Measurements from ENCODE around the gene GMCL2. TPM values are rescaled to one million over a fixed set of nuclear protein-coding genes. Genes with fewer than 3 reads are reported as not detected.

Gene GMCL2
- total RNA-seq, 2 donors from 2014 or later, result not detected

DNA sequence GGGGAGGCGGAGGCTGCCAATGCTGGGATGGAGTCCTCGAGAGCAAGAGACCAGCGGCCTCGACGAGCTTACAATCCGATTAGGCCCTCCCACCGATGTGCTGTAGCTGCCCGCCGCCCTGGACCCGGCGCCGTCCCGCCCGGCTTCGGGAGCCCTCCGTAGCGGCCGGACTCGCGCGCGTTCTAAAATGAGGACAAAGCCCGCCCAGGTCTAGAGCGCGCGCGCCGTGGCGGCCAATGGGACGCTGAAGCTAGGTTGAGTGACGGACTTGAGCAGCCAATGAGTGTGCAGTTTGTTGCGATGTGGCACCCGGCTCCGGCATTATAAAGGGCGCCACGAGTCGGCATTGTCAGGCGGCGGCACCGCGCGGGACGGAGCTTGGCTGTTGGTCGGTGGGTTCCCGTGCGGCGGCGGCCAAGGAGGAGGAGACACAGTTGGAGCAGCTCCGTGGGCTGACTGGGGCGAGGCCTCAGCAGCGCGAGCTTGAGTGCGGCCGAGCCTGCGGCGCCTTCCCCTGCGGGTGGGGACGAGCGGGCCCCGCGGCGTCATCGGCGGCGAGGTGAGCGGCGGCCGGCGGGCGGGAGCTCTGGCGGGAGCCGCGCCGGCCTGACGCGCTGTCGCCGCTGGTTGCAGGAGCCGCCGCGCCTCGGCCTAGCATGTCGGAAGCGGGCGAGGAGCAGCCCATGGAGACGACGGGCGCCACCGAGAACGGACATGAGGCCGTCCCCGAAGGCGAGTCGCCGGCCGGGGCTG, 17.2 kb upstream of the GMCL2 start, which contains the start of gene HNRNPAB:
TSS of gene HNRNPAB (plus strand) at position 352 of the 753 bp plus-strand sequence. CDS start at position 657, 305 bp downstream.
- Histone ChIP-seq H3K4me3 (peak within 1 kb of the TSS; percentile 26 to 76), H3K36me3 (replicated peaks in 1 of 2; ENCODE audit: insufficient read depth in 1 of 2, low read depth in 2 of 2) (peaks cover 0 to 10% of the 10 kb centered on the region in 2 donors), H3K27ac (peak within 1 kb of the TSS; percentile 81 to 95 (median 88)), H3K27me3 (no peaks in the 10 kb centered on the region), H3K4me1 (peaks cover 27% of the 10 kb centered on the region), H3K9me3 (no peaks in the 10 kb centered on the region)
- DNase-seq, result peak; percentile 96 to 97 (median 96)
- TF ChIP-seq, protein P1, sequence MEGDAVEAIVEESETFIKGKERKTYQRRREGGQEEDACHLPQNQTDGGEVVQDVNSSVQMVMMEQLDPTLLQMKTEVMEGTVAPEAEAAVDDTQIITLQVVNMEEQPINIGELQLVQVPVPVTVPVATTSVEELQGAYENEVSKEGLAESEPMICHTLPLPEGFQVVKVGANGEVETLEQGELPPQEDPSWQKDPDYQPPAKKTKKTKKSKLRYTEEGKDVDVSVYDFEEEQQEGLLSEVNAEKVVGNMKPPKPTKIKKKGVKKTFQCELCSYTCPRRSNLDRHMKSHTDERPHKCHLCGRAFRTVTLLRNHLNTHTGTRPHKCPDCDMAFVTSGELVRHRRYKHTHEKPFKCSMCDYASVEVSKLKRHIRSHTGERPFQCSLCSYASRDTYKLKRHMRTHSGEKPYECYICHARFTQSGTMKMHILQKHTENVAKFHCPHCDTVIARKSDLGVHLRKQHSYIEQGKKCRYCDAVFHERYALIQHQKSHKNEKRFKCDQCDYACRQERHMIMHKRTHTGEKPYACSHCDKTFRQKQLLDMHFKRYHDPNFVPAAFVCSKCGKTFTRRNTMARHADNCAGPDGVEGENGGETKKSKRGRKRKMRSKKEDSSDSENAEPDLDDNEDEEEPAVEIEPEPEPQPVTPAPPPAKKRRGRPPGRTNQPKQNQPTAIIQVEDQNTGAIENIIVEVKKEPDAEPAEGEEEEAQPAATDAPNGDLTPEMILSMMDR (IDR thresholded peaks at IDR 0.05), result no peak
- TF ChIP-seq POLR2A (IDR thresholded peaks at IDR 0.05), result peak; percentile 100
- intact Hi-C loops (cut with DNase I), result loop anchor here (10.0 kb wide), 1 partner anchor 80 kb away; no protein-coding TSS in a partner anchor
- peak; percentile 95 for ATAC-seq
- WGBS, 2 donors, result 1% methylated on average over 13 to 91 of the region's 96 CpGs

DNA sequence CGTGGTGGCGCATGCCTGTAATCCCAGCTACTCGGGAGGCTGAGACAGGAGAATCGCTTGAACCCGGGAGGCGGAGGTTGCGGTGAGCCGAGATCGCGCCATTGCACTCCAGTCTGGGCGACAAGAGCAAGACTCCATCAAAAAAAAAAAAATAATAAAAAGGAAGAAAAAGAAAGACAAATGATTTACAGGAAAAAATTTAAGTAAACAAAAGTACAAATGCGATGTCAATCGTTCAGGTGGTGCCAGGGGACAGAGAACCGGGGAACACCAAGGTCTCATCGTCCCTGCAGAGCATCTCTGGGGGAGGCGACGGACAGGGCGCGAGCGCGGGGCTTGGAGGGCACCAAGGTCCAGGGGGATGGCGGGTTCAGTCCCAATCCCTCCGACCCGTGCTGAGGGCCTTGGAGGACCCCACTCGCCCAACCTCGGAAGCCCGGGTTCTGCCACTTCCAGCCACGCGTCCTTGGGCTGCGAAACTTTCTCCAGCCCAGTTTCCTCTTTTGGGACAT, 16.6 kb upstream of the GMCL2 start:
- peaks cover 27% of the 10 kb centered on the region for H3K4me1 ChIP-seq
- H3K9me3 ChIP-seq, result no peaks in the 10 kb centered on the region
- DNase-seq, result no peak
- H3K4me3 ChIP-seq, result peak overlapping the region; percentile 26 to 76
- 19 to 40% methylated on average over 11 to 30 of the region's 30 CpGs for WGBS, 2 donors
- no peak for TF ChIP-seq POLR2A (IDR thresholded peaks at IDR 0.05)
- TF ChIP-seq, protein P1 (IDR thresholded peaks at IDR 0.05), result no peak
- no peaks in the 10 kb centered on the region for H3K27me3 ChIP-seq
- peak overlapping the region; percentile 81 to 95 (median 88) for H3K27ac ChIP-seq
- peaks cover 0 to 5% of the 10 kb centered on the region in 2 donors for H3K36me3 ChIP-seq (replicated peaks in 1 of 2; ENCODE audit: insufficient read depth in 1 of 2, low read depth in 2 of 2)
- no peak for ATAC-seq
- intact Hi-C loops (cut with DNase I), result loop anchor here (10.0 kb wide), 1 partner anchor 79 kb away; no protein-coding TSS in a partner anchor

DNA sequence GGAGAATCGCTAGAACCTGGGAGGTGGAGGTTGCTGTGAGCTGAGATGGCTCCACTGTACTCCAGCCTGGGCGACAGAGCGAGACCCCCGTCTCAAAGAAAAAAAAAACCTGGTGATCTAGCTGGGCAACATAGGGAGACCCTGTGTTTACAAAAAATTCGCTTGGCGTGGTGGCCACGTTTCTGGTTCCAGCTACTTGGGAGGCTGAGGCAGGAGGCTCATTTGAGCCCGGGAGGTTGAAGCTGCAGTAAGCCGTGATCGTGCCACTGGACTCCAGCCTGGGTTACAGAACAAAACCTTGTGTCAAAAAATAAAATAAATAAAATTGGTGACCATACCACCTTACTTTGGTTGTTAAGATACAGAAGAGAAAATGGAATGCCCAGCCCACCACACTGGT, 15.4 kb upstream of the GMCL2 start:
- peaks cover 21% of the 10 kb centered on the region for H3K4me1 ChIP-seq
- H3K9me3 ChIP-seq, result no peaks in the 10 kb centered on the region
- H3K36me3 ChIP-seq (replicated peaks in 1 of 2; ENCODE audit: insufficient read depth in 1 of 2, low read depth in 2 of 2), result no peaks in the 10 kb centered on the region
- intact Hi-C loops (cut with DNase I), result loop anchor here (10.0 kb wide), 1 partner anchor 78 kb away; no protein-coding TSS in a partner anchor
- WGBS, 2 donors, result 81 to 89% methylated on average over 10 of the region's 10 CpGs
- no peak for TF ChIP-seq POLR2A (IDR thresholded peaks at IDR 0.05)
- TF ChIP-seq, protein P1 (IDR thresholded peaks at IDR 0.05), result no peak
- H3K27me3 ChIP-seq, result no peaks in the 10 kb centered on the region
- no peak overlapping the region for H3K4me3 ChIP-seq
- H3K27ac ChIP-seq, result no peak overlapping the region
- ATAC-seq (no peak), DNase-seq (no peak)

DNA sequence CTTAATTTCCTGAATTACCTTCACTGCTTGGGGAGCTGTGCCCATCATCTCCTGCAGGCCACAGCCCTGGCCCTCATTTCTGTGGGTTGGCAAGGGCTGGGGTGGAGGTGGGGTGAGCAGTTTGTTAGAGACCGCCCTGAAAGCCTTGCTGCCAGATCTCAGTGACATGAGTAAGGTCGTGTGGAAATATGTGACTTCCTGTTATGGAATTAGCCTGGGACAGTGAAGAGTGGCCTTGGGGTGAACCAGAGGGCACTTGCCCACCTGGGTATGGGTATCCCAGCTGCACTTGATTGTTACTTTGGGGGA, 14.7 kb upstream of the GMCL2 start:
- TF ChIP-seq, protein P1 (IDR thresholded peaks at IDR 0.05), result no peak
- no peak for TF ChIP-seq POLR2A (IDR thresholded peaks at IDR 0.05)
- Histone ChIP-seq H3K4me3 (no peak overlapping the region), H3K27ac (no peak overlapping the region), H3K4me1 (peaks cover 15% of the 10 kb centered on the region), H3K36me3 (replicated peaks in 1 of 2; ENCODE audit: insufficient read depth in 1 of 2, low read depth in 2 of 2) (no peaks in the 10 kb centered on the region), H3K9me3 (no peaks in the 10 kb centered on the region), H3K27me3 (no peaks in the 10 kb centered on the region)
- WGBS, 2 donors, result 22 to 46% methylated on average over 2 of the region's 2 CpGs
- ATAC-seq (no peak), DNase-seq (no peak)
- intact Hi-C loops (cut with DNase I), result loop anchor here (10.0 kb wide), 1 partner anchor 77 kb away; no protein-coding TSS in a partner anchor
